ENCODE measurements around the gene DALRD3.

The DALRD3 gene

DNA sequence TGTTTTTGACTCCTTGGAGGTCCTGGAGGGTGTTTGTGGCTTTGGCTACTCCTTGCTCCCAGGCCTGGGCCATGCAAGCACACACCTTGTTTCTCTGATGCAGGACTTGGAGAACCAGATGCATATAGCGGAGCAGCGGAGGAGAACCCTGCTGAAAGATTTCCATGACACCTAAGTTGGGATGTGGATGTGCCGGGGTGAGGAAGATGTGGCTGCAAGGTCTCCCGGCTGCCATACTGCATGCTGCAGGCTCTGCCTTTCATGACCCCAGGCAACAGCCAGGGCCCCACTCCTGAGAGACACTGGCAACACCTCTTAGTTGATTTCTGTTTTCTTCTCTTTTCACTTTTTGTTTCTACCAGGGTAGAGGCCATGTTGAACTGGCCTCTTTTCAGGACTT lies 35.3 kb downstream of the DALRD3 start:
- Histone ChIP-seq H3K9me3 (ENCODE audit: insufficient read depth, low read depth, low read length) (no peaks in the 10 kb centered on the region), H3K4me1 (ENCODE audit: insufficient read depth, low read length) (no peaks in the 10 kb centered on the region), H3K4me3 (ENCODE audit: low read length) (no peak overlapping the region), H3K27me3 (ENCODE audit: insufficient read depth, low read length) (no peaks in the 10 kb centered on the region), H3K27ac (ENCODE audit: low read length) (no peak overlapping the region), H3K36me3 (ENCODE audit: insufficient read depth, low read depth, low read length) (peaks cover 76% of the 10 kb centered on the region), H3K9ac (ENCODE audit: low read depth, low read length) (no peak overlapping the region)

DNA sequence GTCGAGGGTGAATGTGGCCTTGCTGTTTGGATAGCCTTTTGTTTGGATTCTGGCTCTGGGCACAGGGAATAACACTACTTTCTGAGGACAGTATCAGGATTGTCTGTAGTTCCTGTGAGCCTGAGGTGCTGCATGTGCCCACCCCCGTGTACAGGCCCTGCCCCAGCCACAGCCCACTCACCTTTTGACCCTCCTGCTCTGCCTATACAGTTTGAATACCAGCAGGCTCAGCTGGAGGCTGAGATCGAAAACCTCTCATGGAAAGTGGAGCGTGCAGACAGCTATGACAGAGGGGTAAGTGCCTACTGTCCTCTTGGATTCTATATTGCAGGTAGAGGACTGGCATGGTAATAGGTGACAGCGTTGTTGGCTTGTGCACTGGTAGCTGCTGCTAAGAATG lies 35.7 kb downstream of the DALRD3 start:
- Histone ChIP-seq H3K4me3 (ENCODE audit: low read length) (no peak overlapping the region), H3K9ac (ENCODE audit: low read depth, low read length) (no peak overlapping the region), H3K4me1 (ENCODE audit: insufficient read depth, low read length) (no peaks in the 10 kb centered on the region), H3K36me3 (ENCODE audit: insufficient read depth, low read depth, low read length) (peaks cover 80% of the 10 kb centered on the region), H3K27me3 (ENCODE audit: insufficient read depth, low read length) (no peaks in the 10 kb centered on the region), H3K27ac (ENCODE audit: low read length) (no peak overlapping the region), H3K9me3 (ENCODE audit: insufficient read depth, low read depth, low read length) (no peaks in the 10 kb centered on the region)

DNA sequence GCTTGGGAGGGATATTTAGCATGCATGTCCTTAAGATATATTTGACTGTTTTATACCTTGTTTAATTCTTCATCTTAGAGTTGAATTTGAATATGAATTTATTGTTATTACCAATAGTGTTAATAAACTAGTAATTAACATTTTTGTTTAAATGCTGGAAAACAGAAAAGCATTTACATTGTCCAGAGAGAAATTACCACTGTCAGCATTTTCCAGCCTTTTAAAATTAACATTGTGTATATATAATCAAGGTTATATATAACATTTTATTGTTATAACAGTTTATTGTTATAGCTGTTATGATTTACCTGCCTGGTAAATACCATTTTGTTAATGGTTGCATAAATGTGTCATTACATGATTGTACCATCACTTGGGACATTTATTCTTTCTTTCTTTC lies 36.4 kb downstream of the DALRD3 start:
- Histone ChIP-seq H3K9me3 (ENCODE audit: insufficient read depth, low read depth, low read length) (no peaks in the 10 kb centered on the region), H3K36me3 (ENCODE audit: insufficient read depth, low read depth, low read length) (peaks cover 85% of the 10 kb centered on the region), H3K4me1 (ENCODE audit: insufficient read depth, low read length) (no peaks in the 10 kb centered on the region), H3K9ac (ENCODE audit: low read depth, low read length) (no peak overlapping the region), H3K4me3 (ENCODE audit: low read length) (no peak overlapping the region), H3K27ac (ENCODE audit: low read length) (no peak overlapping the region), H3K27me3 (ENCODE audit: insufficient read depth, low read length) (no peaks in the 10 kb centered on the region)

DNA sequence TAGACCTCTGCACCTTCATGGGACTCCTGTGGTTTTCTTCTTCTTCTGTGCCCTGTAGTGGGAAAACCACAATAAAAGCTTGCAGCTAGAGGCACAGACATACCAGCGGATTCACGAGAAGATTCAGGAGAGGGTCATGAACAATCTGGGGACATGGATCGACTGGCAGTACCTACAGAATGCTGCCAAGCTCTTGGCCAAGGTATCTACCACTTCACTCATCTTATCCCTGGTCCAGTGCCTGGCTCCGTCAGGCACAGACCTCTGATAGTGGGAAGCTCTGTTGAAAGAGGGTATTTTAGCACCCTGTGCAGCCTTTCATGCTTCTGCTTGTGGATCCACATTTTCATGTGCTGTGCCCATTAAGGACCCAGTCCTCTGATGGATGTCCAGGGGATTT lies 38.1 kb downstream of the DALRD3 start:
- Histone ChIP-seq H3K9ac (ENCODE audit: low read depth, low read length) (no peak overlapping the region), H3K4me3 (ENCODE audit: low read length) (no peak overlapping the region), H3K4me1 (ENCODE audit: insufficient read depth, low read length) (no peaks in the 10 kb centered on the region), H3K36me3 (ENCODE audit: insufficient read depth, low read depth, low read length) (peaks cover 94% of the 10 kb centered on the region), H3K27ac (ENCODE audit: low read length) (no peak overlapping the region), H3K27me3 (ENCODE audit: insufficient read depth, low read length) (no peaks in the 10 kb centered on the region), H3K9me3 (ENCODE audit: insufficient read depth, low read depth, low read length) (no peaks in the 10 kb centered on the region)

DNA sequence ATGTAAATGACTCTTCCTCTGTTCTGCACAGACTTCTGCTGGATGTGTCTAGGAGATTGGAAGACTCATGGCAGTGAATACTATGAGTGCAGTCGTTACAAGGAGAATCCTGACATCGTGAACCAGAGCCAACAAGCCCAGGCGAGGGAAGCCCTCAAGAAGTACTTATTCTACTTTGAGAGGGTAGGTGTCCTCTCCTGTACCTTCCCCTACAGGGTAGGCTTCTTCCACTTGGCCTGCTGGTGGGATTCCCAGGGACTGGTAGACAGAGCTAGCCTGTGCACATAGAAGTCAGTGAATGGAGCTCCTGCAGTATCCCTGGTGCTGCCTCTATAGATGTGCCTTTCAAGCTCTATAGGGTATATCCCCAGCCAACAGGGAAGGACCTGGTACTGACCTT lies 38.9 kb downstream of the DALRD3 start:
- H3K9me3 ChIP-seq (ENCODE audit: insufficient read depth, low read depth, low read length): no peaks in the 10 kb centered on the region
- H3K4me1 ChIP-seq (ENCODE audit: insufficient read depth, low read length): no peaks in the 10 kb centered on the region
- H3K27ac ChIP-seq (ENCODE audit: low read length): no peak overlapping the region
- H3K27me3 ChIP-seq (ENCODE audit: insufficient read depth, low read length): no peaks in the 10 kb centered on the region
- no peak overlapping the region for H3K4me3 ChIP-seq (ENCODE audit: low read length)
- no peak overlapping the region for H3K9ac ChIP-seq (ENCODE audit: low read depth, low read length)
- H3K36me3 ChIP-seq (ENCODE audit: insufficient read depth, low read depth, low read length): peaks cover 94% of the 10 kb centered on the region

GRCh38 chr3:48974076-48974864 lies 44.1 kb downstream of the DALRD3 start:
- Histone ChIP-seq H3K4me1 (ENCODE audit: insufficient read depth, low read length) (no peaks in the 10 kb centered on the region), H3K4me3 (ENCODE audit: low read length) (no peak overlapping the region), H3K36me3 (ENCODE audit: insufficient read depth, low read depth, low read length) (peaks cover 92% of the 10 kb centered on the region), H3K9me3 (ENCODE audit: insufficient read depth, low read depth, low read length) (no peaks in the 10 kb centered on the region), H3K27me3 (ENCODE audit: insufficient read depth, low read length) (no peaks in the 10 kb centered on the region), H3K9ac (ENCODE audit: low read depth, low read length) (no peak overlapping the region), H3K27ac (ENCODE audit: low read length) (no peak overlapping the region)

- no peaks in the 10 kb centered on the region for H3K9me3 ChIP-seq (ENCODE audit: insufficient read depth, low read depth, low read length)
- no peak overlapping the region for H3K9ac ChIP-seq (ENCODE audit: low read depth, low read length)
- H3K4me3 ChIP-seq (ENCODE audit: low read length): no peak overlapping the region
- no peaks in the 10 kb centered on the region for H3K4me1 ChIP-seq (ENCODE audit: insufficient read depth, low read length)
- H3K36me3 ChIP-seq (ENCODE audit: insufficient read depth, low read depth, low read length): peaks cover 93% of the 10 kb centered on the region
- no peak overlapping the region for H3K27ac ChIP-seq (ENCODE audit: low read length)
- no peaks in the 10 kb centered on the region for H3K27me3 ChIP-seq (ENCODE audit: insufficient read depth, low read length)
Observed at GRCh38 chr3:48970586-48970985, 47.8 kb downstream of the DALRD3 start.

GRCh38 chr3:48966876-48967361 lies 51.5 kb downstream of the DALRD3 start:
- H3K27me3 ChIP-seq (ENCODE audit: insufficient read depth, low read length): no peaks in the 10 kb centered on the region
- no peak overlapping the region for H3K27ac ChIP-seq (ENCODE audit: low read length)
- H3K4me1 ChIP-seq (ENCODE audit: insufficient read depth, low read length): peaks cover 9% of the 10 kb centered on the region; the same call in 1 of the 2 replicates
- H3K9ac ChIP-seq (ENCODE audit: low read depth, low read length): no peak overlapping the region
- H3K4me3 ChIP-seq (ENCODE audit: low read length): no peak overlapping the region
- peaks cover 76% of the 10 kb centered on the region for H3K36me3 ChIP-seq (ENCODE audit: insufficient read depth, low read depth, low read length)
- no peaks in the 10 kb centered on the region for H3K9me3 ChIP-seq (ENCODE audit: insufficient read depth, low read depth, low read length)

- H3K27ac ChIP-seq (ENCODE audit: low read length): no peak overlapping the region
- no peak overlapping the region for H3K9ac ChIP-seq (ENCODE audit: low read depth, low read length)
- no peaks in the 10 kb centered on the region for H3K9me3 ChIP-seq (ENCODE audit: insufficient read depth, low read depth, low read length)
- peaks cover 9% of the 10 kb centered on the region; the same call in 1 of the 2 replicates for H3K4me1 ChIP-seq (ENCODE audit: insufficient read depth, low read length)
- peaks cover 76% of the 10 kb centered on the region for H3K36me3 ChIP-seq (ENCODE audit: insufficient read depth, low read depth, low read length)
- H3K27me3 ChIP-seq (ENCODE audit: insufficient read depth, low read length): no peaks in the 10 kb centered on the region
- no peak overlapping the region for H3K4me3 ChIP-seq (ENCODE audit: low read length)
Observed at GRCh38 chr3:48966367-48966766, 52.0 kb downstream of the DALRD3 start.

Data from iPS-20b (cell line).